Neutrophil (primary cell): ENCODE measurements around the gene CCR6.

Source experiments
- H3K27ac ChIP-seq: fragments of 200-600 bp; sonication (generic); 2 replicates; pipeline ENCODE4 v1.5.1; 2016; ENCODE audit warnings: mild to moderate bottlenecking, moderate library complexity
- H3K27me3 ChIP-seq: fragments of 200-600 bp; sonication (generic); 2 replicates; pipeline ENCODE4 v1.6.0; 2016; ENCODE audit warnings: mild to moderate bottlenecking
- H3K36me3 ChIP-seq: fragments of 200-600 bp; sonication (generic); 2 replicates; pipeline ENCODE4 v1.5.1; 2017
- H3K4me1 ChIP-seq, 2 experiments: fragments of 200-600 bp in 1 of 2; sonication (generic) in 1 of 2; 1 replicate in 1 of 2; 2 replicates in 1 of 2; pipeline versions ENCODE4 v1.5.1 to v1.6.1; 2013 to 2016; ENCODE audit warnings: low read depth in 1 of 2, low read length in 1 of 2, mild to moderate bottlenecking in 1 of 2, moderate library complexity in 1 of 2; ENCODE audit not compliant: control insufficient read depth in 1 of 2, insufficient read depth in 1 of 2
- H3K4me3 ChIP-seq, 2 experiments: fragments of 200-600 bp in 1 of 2; sonication (generic) in 1 of 2; 1 replicate in 1 of 2; 2 replicates in 1 of 2; pipeline ENCODE4 v1.5.1; 2013 to 2016; ENCODE audit warnings: low read depth in 1 of 2, low read length in 1 of 2, mild to moderate bottlenecking in 1 of 2, moderate library complexity in 1 of 2
- H3K9me3 ChIP-seq: fragments of 200-600 bp; sonication (generic); 2 replicates; pipeline ENCODE4 v1.5.1; 2016
- TF ChIP-seq, protein P1 (sequence below): fragments of 200-600 bp; sonication (generic); IDR thresholded peaks from 2 replicates; pipeline ENCODE4 v1.5.1; 2016; ENCODE audit warnings: antibody characterized with exemption

The CCR6 gene

DNA sequence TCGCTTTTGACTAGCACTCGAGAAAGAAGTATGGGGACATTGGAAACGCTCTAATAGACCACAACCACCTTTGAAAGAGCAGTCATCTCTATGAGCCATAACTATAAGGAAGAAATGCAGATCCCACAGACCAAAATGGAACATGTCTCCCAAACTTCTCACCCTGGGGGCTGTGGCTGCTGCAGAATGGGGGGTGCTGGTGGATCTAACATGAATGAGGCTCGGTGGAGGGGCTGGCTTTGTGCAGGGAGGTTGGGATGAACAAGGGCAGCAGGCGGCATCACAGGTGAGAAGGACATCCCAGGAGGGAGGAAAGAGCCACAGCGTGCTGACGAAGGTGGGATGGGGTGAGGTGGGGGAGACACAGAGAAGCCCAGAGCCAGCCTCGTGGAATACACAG, 10.5 kb upstream of the CCR6 start:
- H3K4me3 ChIP-seq, result no peak overlapping the region
- no peaks in the 10 kb centered on the region for H3K4me1 ChIP-seq
- H3K9me3 ChIP-seq, result no peaks in the 10 kb centered on the region
- H3K27me3 ChIP-seq, result no peaks in the 10 kb centered on the region
- no peak overlapping the region for H3K27ac ChIP-seq
- TF ChIP-seq, protein P1, sequence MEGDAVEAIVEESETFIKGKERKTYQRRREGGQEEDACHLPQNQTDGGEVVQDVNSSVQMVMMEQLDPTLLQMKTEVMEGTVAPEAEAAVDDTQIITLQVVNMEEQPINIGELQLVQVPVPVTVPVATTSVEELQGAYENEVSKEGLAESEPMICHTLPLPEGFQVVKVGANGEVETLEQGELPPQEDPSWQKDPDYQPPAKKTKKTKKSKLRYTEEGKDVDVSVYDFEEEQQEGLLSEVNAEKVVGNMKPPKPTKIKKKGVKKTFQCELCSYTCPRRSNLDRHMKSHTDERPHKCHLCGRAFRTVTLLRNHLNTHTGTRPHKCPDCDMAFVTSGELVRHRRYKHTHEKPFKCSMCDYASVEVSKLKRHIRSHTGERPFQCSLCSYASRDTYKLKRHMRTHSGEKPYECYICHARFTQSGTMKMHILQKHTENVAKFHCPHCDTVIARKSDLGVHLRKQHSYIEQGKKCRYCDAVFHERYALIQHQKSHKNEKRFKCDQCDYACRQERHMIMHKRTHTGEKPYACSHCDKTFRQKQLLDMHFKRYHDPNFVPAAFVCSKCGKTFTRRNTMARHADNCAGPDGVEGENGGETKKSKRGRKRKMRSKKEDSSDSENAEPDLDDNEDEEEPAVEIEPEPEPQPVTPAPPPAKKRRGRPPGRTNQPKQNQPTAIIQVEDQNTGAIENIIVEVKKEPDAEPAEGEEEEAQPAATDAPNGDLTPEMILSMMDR, result no peak
- H3K36me3 ChIP-seq, result no peaks in the 10 kb centered on the region

DNA sequence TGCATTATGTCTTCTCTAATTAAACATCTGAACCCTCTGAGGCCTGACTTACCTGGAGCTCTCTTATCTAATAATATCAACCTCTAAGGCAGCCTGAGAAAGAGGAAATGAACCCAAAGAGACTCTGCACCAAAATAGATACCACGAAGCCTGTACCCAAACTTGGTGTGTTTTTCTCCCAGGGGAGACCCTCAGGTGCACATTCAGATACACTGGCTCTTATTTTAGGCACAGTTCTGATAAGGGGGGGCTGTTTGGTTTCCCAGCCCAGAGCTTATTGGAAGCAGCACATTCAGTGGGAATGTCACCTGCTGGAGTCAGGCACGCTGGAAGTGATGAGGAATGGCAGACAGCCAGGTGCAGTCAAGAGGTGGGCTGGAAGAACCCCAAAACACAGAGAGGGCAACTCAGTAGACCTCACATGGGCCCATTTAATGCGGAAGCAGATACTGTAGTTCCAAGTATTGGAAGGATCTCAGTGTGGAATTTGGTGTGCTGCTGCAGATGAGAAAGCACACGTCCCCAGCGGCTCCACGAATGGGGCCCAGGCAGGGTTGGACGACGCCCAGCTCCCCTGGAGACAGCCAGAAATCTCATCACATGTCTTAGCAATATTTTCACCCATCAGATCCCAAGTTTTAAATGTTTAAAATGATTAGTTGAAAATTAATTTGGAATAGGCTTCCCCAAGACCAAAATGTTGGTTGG, 9.7 kb upstream of the CCR6 start:
- no peak overlapping the region for H3K27ac ChIP-seq
- no peaks in the 10 kb centered on the region for H3K4me1 ChIP-seq

DNA sequence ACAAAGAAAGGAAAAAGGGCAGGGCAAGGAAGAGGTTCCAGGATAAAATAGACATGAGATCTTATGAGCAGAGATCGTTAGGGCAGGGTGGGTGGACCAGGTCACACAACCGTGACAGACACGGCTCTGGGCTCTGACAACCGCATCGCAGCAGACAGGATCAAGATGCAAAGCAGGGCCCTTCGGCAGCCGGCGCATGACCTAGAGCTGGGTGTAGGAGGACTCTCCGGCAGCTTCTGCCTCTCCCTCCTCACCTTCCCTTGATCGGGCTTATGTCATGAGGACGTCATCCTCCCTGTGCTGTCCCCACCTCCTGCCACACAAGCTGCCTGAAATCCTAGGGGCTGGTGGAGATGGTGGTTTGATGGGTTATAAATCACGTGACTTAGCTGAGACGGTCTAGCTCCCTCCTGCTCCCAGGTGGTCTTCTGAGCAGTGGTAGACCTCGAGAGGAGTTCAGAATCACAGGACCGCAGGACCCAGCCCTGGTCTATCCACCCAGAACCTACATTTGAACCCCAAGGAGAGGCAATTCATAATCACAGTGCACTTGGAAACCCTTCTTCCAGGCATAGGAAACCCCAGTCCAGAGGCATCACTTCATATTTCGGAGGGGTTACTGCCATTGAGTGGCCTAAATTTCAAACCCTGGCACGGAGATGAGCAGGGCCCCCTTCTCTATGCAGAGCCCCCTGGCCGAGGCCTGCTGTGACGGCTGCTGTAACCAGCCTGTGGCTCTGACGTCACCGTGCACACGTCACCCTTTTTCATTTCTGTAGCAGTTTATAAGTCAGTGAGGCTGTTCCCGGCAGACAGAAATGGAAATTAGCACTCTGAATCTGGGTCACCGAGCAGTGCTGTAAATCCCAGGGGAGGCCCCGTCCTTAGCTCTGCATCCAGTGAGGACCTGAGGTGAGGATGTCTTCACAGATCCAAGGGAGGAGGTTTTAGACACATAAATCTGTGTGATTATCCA, 8.7 kb upstream of the CCR6 start:
- Histone ChIP-seq H3K27me3 (no peaks in the 10 kb centered on the region), H3K4me1 (no peaks in the 10 kb centered on the region), H3K27ac (no peak overlapping the region), H3K9me3 (no peaks in the 10 kb centered on the region), H3K36me3 (no peaks in the 10 kb centered on the region), H3K4me3 (no peak overlapping the region)
- TF ChIP-seq, protein P1, result no peak

More for the DNA sequence above, 9.7 kb upstream of the CCR6 start:
- Histone ChIP-seq H3K4me3 (no peak overlapping the region), H3K9me3 (no peaks in the 10 kb centered on the region), H3K36me3 (no peaks in the 10 kb centered on the region), H3K27me3 (no peaks in the 10 kb centered on the region)
- TF ChIP-seq, protein P1, result no peak

DNA sequence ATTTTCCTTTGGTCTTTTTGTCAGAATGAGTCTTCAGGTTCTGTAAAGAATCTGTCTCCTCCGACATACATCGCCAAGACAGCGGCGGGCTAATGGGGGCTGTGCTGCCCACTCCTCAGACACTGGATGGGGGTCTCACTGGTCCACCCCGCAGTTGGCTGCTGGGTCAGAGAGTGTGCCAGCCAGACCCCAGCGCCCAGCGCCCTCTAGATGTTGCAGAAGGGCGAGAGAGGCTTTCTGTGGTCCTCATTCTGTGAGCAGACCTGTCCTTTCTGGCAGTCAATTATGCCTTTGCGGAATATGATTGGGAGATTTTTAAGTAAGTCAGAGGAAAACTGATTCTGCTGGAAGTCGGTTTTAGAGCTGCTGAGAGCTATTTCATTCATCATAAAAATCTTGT, 7.8 kb upstream of the CCR6 start:
- H3K4me1 ChIP-seq, result no peaks in the 10 kb centered on the region
- no peaks in the 10 kb centered on the region for H3K27me3 ChIP-seq
- TF ChIP-seq, protein P1, result no peak
- no peaks in the 10 kb centered on the region for H3K9me3 ChIP-seq
- no peak overlapping the region for H3K4me3 ChIP-seq
- no peaks in the 10 kb centered on the region for H3K36me3 ChIP-seq
- H3K27ac ChIP-seq, result no peak overlapping the region

DNA sequence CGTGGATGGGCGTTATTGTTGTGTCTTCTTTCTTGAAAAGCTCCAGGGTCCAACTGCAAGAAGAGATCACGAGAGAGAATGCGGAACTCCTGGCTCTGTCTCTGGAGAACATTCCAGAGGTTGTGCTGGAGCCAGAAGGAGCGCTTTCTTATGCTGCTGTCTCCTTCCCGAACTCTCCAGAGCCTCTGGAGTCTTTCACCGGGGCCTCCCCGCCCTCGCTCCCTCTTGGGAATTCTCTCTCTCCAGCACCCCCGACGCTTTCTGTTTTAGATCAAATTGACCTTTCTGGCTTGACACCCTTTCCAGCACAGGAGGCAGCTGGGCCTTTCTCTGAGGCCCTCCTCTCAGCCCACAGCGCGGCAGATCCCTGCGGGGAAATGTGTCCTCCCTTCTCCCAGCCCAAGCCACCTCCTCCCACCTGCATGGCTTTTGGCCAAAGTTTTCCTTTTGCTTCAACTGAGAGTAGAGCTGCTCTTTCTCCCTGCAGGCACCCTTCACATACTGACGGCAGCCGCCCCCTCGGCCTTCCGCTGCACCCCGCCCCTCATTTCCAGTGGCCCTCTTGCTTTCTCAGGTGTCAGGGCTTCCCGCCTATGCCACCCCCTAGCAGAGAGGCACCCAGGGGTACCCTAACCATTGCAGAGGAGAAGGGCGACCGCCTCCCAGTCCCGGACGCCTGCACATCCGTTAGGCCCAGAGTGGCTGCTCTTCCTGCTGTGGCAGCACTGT, 6.6 kb upstream of the CCR6 start:
- H3K4me3 ChIP-seq, result no peak overlapping the region
- no peak overlapping the region for H3K27ac ChIP-seq
- H3K36me3 ChIP-seq, result no peaks in the 10 kb centered on the region
- TF ChIP-seq, protein P1, result no peak
- no peaks in the 10 kb centered on the region for H3K4me1 ChIP-seq
- H3K9me3 ChIP-seq, result no peaks in the 10 kb centered on the region
- no peaks in the 10 kb centered on the region for H3K27me3 ChIP-seq
